ENCODE data around the gene DOK4.

Gene DOK4

DNA sequence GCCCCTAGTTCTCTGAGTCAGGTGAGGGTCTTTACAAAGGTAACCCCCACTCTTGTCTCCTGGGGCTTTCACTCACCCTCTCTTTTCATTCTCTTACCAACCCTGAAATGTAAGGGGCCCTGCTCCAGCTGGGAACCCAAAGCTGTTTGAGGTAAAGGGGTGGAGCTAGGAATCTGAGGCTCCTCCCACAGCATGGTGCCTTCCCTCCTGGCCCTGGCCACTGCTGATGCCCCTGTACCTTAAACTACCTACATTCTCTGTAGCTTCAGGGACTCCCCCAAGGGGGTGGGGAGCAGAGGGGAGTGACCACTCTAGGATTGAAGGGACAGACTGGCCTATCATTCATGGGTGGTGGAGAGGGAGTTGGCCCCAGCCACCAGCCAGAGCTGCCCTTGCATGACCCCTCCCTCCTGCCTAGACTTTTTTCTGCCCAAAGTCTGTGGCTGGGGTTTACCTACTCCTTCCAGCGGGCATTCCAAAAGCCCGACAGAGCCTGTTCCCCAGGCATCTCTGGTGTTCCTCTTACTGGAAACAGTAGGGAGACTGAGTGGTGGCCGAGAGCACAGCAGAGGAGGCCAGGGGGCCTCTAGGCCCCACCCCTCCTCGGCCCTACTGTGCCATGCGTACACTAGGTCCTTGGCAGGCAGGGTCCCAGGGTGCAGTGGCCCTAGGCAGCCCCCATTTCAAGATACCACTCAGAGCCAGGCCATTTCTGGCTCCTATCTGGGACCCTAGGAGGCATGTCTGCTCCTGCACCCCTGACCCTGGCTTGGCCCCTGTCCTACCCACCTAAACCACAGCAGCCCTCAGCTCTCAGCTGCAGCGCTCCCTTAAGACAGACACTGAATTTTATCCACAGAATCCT is 9.5 kb downstream of the DOK4 start:
- DNase-seq (ENCODE audit: low read depth), result no peak

DNA sequence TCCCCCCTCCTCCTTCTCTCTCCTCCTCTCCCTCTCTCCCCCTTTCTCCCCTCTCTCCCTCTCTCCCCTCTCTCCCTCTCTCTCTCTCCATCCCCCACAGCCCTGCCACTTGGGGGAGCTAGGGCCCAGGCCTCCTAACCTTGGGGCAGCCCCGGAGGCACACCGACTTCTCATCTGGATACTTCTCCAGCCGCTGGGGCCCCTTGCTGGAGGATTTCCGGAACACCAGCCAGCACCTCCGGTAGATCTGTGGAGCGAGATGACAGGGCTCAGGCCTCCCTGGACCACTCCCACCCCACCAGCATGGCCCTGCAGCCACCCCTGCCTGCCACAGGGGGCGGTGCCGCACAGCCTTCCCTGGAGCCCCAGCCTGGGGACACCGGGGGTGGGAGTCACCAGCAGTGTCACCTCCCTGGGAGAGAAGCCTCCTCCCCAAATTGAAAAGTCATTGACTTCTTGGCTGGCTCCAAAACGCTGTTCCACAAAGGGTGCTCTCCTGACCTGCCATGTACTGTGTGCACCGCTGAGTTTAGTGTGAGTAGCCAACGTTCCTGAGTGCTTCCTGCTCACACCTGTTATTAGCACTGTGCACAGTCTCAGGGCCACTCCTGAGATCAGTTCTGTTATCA is 10.5 kb downstream of the DOK4 start:
- peak; percentile 84 for DNase-seq (ENCODE audit: low read depth)

DNA sequence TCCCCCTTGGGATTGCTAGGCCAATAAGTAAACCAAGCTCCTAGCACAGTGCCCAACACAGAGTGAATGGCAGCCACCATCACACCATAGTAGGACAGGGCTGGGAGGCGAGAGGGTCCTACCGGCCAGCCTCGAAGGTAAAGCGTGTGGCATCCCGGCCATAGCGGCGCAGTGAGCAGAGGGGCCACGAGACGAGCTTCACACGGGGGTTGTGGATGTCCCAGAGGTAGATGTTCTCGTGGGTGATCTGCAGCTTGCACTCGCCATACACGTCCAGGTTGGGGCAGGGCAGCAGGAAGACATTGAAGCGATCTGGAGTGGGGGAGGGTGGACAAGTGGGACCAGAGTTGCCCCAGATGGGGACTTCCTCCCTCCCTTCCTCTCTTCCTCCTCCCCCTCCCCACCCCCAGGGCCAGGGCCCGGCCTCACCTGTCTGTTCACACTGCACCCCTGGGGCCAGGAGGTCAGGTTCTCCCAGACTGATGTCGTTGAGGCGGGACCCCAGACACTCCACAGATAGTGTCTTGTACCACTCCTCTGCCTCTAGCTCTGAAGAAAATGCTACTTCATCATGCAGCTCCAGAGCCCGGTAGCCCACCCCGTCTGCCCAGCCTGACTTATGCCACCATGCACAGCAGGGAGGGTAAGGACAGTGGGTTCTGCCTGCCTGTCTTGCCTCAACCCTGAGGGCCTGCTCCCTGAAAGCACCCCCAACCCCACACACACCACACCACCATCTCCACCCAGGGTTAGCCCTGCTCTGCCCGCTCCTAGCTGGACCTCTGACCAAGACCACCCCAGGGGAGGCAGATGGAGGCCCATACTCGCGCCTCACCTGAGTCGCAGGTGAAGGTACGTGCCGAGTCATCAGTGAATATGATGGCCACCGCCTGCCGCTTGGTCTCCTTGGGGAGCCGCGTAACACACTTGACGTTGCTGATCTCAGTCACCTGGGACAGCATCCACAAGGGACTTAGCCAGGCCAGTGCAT is 11.3 kb downstream of the DOK4 start:
- no peak for DNase-seq (ENCODE audit: low read depth)

DNA sequence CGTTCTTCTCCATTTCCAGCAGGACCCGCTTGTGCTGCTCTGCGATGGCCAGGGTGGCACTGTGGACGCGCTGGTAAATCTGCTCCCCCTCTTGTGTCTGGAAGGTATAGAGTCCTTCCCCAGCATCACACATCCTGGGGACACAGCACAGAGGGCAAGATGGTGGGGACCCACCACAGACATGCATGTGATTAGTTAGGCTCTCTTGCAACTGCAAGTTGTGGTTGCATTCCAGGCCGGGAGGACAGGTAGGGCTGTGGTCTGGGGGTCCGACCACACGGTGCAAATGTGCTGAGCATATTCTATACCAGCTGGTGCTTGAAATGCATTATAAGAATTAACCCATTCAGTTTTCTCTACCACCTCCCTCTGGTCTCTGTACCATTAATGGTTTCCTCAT is 12.4 kb downstream of the DOK4 start:
- no peak for DNase-seq (ENCODE audit: low read depth)

DNA sequence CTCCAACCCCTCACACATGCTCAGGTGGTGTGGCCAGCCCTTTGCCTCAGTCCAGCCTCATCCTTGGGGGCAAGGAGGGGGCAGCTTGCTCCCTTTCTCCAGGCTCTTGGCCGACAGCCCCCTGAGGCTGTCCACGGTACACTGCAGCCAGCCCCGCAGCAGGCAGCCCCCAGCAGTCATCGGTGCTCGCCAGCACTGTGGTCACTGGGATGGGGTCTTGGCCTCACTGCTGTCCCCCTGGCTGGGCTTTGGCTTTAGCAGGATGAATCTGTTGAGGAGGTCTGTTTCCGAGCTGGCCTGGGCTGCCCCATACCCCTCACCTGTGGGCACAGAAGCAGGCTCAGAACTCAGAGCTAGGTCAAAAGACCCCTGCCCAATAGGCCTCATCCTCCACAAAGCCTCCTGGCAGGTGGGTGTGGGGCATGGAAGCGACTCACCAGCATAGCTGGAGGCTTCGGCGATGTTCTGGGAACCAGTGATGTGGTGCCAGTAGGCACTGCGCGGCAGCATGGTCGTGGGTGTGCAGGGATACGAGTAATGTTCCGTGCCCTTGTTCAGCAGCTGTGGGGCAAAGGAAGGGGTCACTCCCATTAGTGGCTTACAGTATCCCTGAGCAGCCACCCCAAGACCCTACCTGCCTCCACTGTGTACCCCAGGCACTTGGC is 13.0 kb downstream of the DOK4 start:
- DNase-seq (ENCODE audit: low read depth), result no peak

DNA sequence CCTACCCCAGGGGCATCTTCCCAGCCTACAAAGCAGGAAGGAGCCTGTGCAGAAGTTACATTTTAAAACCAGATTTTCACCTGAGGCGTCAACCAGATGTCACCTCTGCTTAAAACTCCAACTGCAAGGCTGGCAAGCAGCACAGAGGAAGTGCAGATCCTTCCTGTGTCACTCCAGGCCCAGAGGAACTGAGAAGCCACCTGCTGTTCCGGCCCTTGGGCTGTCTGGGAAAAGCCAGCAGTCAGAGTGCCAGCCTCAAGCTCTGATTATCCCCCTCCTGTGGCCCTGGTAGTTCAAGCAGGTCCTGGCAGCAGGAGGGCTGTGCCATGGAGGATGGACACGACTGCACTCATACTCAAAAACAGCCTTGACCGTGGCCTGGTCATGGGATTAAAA is 13.6 kb downstream of the DOK4 start:
- DNase-seq (ENCODE audit: low read depth), result no peak

DNA sequence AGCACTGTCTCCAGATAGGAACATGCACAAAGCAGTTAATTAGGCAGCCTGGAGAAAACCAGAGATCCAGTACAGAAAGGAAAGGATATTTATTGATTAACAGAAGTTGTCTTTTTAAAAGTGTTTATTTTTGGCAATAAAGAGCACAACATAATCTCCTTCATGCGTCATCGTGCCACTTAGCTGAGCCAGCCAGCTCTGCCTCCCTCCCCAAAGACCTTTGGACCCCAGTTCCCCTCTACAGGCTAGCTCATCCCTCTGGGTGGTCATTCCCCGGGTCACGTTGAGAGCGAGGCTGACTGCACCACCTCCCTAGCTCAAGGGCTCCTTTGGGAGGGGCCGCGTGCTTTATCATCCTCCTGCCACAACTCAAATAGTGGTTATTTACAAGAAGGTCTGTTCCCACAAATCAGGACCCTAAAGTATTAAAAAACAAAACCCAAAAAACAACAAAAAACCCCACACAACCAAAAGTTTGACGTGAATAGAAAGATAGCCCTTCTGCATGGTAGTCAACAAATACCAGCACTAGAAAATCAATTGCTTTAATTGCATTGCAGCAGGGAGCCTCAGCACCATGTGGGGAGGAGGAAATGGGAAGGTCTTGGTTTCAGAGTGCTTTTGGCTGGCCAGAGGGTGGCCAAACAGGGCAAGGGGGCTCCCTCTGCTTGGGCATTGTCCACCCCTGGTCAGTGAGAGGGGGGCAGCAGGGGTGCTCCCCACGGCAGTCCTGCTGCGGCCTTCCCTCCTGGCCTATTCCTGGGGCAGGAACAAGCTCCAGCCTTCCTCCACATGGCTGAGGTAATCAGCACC is 14.2 kb downstream of the DOK4 start:
- no peak for DNase-seq (ENCODE audit: low read depth)

DNA sequence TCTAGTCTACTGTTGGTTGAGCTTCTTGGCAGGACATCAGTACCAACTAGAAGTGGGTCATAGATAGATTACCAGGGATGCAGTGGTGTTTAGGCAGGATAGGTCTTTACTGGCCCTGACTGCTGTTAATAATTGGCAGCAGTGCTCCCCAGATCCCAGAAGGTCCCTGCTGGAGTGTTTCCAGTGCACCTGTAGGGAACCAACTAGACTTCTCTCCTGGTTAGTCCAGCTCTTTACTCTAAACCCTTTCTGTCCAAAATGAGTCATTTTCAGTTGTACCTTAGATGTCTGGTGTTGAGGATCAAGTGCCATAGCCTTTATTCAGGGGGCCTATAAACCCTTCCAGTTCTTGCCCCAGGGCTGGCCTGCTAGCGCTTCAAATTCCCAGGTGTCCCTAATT is 15.1 kb downstream of the DOK4 start:
- DNase-seq (ENCODE audit: low read depth), result no peak

DNA sequence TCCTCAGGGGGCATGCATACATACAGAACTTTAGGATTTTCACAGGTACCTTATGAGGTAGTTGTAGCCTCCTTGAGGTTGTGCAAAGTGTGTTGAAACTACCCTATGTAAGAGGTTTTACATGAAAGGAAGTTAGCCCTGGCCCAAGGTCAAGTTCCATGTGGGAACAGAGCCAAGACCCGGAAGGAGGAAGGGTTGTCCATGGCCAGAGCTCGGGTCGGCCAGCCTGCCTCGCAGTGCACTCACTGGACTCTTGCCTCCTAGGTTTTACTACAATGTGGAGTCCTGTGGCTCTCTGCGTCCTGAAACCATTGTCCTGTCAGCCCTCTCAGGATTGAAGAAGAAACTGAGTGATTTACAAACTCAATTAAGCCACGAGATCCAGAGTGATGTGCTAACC is 15.6 kb downstream of the DOK4 start:
- DNase-seq (ENCODE audit: low read depth), result no peak

DNA sequence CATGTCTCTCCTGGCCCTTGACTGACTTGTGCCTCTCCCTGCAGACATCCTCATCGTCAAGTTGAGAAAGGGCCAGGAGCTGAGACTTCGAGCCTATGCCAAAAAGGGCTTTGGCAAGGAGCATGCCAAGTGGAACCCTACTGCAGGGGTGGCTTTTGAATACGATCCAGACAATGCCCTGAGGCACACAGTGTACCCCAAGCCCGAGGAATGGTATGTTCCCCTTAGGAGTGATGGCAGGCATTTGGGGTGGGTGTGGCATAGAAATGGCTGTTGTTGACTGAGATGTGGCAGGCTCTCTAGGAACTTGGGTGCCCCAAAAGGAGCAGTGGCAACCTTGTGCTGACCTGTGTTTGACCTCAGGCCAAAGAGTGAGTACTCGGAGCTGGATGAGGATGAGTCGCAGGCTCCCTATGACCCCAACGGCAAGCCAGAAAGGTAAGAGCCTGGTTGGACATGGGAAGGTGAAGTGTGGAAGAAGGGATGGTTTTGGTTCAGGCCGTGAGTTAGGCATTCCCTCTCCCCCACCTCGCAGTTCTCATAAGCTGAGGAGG is 16.3 kb downstream of the DOK4 start:
- DNase-seq (ENCODE audit: low read depth), result no peak

DNA sequence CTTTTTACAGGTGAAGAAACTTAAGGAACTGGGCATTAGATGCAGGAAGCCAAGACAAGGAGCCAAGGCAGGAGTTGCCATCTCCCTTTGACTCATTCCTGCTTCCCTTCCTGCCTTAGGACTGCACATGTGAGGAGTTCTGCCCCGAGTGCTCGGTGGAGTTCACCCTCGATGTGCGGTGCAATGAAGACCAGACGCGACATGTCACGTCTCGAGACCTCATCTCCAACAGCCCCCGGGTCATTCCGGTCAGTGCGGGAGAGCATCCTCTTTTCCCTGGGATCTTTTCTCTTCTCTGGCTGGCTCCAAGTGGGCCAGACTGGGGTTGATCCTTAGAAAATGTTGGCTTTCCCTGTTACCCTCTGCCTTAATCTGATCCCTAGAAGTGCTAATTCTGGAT is 17.2 kb downstream of the DOK4 start:
- no peak for DNase-seq (ENCODE audit: low read depth)

DNA sequence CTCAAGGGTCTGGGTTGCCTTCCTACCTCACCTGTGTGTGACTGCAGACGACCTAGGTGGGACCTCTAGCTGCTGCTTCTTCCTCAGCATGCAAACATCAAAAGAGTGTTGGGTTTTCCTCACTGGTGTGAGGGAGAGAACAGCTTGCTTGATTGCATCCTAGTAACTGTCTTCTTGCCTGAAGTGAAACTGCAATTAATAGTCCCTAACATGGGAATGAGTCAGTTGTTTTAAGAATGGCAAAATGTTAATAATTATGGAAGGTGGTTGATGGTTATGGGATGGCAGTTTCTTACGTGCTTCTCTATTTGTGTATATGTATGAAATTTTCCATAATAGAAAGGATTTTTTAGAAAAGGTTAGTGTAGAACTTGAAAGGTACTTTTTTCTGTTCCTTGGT is 17.9 kb downstream of the DOK4 start:
- DNase-seq (ENCODE audit: low read depth), result no peak

DNA sequence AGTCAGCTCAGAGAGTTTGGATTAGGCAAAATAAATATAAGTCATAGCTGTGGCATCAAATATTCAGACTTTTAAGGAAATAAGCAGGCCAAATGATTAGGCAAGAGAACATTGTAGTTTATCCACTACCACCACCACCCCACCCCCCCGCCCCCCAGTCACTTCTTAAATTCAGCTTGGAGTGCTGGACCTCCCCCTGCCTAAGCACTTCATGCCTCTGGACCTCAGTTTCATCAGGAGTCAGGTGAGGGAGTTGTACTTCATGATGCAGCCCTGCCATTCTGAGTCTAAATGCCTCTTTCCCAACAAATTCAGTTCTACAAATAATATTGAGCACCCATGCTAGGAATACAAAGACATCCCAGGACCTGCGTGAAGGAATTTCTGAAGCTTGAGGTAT is 21.8 kb downstream of the DOK4 start:
- no peak for DNase-seq (ENCODE audit: low read depth)

DNA sequence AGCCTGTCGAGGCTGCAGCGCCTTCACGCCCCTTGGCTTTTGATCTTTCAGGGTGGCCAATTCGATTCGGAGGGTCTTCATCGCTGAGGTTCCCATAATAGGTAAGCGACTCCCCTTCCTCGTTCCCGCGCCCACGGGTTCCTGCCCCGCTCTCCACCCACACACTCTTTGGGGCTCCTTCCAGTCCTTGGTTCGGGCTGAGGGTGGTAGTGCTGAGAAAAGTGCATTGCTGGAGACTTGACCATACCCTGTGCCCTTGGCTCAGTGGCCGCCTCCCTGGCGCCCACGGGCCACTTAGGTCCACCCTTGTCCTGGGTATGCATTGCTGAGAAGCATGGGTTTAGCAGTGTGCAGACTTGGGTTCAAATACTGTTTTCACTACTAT is 23.3 kb downstream of the DOK4 start:
- DNase-seq (ENCODE audit: low read depth), result no peak

DNA sequence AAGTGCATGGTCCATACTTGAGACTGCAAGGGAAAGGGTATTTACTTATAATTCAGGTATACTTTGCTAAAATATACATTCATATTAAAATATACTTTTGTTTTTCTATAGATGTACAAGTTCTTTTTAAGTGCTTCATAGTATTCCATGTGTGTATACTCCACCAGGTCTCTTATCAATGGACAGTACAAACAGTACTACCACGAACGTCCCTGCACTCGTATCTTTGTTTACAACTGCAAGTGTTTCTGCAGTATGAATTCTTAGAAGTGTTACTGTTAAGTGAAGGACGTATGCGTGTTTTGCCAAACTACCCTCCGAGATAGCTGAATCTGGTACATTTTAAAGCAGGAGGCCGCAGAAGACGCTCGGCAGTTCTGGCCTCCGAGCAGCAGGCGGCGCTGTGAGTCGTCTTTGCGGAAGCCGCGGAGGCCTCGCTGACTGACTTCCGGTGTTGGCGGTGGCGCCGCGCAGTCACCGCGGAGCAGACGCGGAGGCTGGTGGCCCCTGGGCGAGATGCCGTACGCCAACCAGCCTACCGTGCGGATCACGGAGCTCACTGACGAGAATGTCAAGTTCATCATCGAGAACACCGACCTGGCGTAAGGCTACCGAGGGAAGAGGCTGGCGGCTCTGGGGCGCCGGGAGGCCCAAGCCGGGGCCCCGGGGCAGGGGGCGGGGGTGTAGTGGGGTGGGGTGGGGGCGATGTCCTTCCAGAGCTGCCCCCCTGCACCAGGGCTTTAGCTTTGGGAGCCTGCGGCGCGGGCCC is 23.9 kb downstream of the DOK4 start, which contains the start of gene POLR2C:
Gene POLR2C (plus strand): TSS at position 471 of the 769 bp plus-strand sequence. CDS start 46 bp downstream, at position 517.
- DNase-seq (ENCODE audit: low read depth), result peak; percentile 90

DNA sequence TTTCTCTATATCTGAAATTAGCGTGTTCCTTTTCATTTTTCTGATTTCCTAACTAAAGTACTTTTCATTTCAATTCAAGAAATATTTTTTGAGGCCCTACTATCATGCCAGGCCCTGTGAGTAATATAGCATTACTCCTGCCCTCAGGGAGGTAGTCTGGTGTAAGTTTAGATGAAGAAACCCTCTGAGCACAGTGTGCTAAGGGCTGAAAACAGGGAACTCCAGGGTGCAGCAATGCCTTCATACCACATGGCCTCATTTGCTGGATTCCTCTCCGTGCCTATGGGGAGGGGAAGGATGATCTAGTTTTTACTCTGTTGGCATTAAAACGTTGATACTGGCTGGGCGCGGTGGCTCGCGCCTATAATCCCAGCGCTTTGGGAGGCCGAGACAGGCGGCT is 34.3 kb downstream of the DOK4 start:
- DNase-seq (ENCODE audit: low read depth), result no peak

DNA sequence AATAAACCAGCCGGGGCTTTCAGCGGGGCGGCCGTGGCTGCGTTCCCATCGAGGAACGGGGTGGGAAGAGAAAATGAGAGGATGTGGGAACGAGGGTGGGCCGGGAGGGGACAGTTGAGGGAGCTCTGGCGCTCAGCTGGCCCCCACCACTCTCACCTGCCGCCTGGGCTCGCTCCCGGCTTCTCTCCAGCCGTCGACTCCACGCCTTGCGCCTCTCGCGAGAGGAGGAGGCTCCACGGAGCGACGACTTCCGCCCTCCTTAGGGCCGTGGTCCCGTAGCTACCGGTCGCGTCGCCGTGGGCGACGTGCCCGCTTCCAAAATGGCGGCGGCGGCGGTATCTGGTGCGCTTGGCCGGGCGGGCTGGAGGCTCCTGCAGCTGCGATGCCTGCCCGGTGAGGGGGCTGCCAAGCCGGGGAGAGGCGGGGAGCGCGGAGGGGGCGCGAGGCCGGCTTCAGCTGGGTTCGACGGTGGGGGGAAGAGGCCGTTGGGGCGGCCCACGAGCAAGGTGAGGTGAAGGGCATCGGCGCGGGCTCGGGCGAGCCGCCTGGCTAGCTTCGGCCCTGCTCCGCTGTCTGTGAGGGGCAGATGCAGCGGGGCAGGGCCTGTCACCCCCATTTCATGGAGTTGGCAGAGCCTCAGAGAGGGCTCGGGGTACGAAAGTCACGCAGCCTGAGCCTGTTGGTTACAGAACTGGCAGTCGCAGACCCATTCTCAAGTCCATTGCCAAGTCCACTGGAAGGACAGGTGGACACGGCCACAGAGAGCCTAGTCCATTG is 38.9 kb downstream of the DOK4 start, which contains the start of the genes CIAPIN1 and COQ9:
Gene CIAPIN1 (minus strand): TSS at position 200 of the 777 bp plus-strand sequence. CDS start 6,457 bp downstream, outside the sequence.
Gene COQ9 (plus strand): TSS at position 294 of the 777 bp plus-strand sequence. CDS start 27 bp downstream, at position 321.
- DNase-seq (ENCODE audit: low read depth), result peak; percentile 90

DNA sequence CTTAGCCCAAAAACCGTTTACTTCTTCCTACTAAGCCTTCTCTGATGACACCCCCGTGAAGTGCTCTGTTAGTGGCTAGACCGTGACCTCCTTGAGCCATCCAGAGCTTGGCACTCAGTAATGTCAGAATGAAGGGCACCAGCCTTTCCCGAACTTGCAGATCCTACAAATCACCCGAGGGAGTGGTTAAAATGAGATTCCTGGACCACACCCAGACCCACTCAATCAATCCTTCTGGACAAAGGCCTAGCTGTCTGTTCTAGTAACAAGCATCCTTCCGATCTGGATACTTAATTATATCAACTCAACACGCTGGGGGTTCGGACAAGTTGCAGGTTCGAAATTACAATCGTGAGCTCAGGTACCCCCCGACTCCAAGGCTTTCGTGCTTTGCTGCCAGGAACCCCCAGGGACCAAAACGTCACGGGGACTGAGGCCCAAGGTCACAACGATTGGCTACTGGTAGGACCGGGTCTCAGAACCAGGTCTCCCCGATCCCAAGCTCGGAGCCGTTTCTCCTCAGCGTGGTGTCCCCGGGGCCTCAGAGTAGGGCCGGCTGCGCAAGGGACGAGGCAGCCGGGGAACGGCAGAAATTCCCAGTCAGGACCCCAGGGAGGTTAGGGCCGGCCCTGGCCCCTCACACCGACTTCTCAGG is 39.6 kb downstream of the DOK4 start:
- no peak for DNase-seq (ENCODE audit: low read depth)

Measured in activated T-cell treated with anti-CD3 and anti-CD28 coated beads for 48 hours (primary cell).